ENCODE results near the gene NTN5.
A peak's percentile ranks its signal among the peaks of the same experiment; 100 is the strongest.
"Not testable (repeated sequence)": the region's sequence is repeated elsewhere in the genome, so short reads cannot be mapped to it uniquely, and the experiment has no call there.

The NTN5 gene

GRCh38 chr19:48635966-48636858 lies 36.6 kb downstream of the NTN5 start:
- H3K27me3 Mint-ChIP-seq, result no peaks in the 10 kb centered on the region
- peak overlapping the region; percentile 86 for H3K4me3 Mint-ChIP-seq
- H3K27ac Mint-ChIP-seq, result peak overlapping the region; percentile 42
- H3K9me3 Mint-ChIP-seq, result no peaks in the 10 kb centered on the region
- H3K4me1 Mint-ChIP-seq (ENCODE audit: low read depth), result peaks cover 63% of the 10 kb centered on the region
- H3K36me3 Mint-ChIP-seq (ENCODE audit: low read depth), result no peaks in the 10 kb centered on the region

DNA sequence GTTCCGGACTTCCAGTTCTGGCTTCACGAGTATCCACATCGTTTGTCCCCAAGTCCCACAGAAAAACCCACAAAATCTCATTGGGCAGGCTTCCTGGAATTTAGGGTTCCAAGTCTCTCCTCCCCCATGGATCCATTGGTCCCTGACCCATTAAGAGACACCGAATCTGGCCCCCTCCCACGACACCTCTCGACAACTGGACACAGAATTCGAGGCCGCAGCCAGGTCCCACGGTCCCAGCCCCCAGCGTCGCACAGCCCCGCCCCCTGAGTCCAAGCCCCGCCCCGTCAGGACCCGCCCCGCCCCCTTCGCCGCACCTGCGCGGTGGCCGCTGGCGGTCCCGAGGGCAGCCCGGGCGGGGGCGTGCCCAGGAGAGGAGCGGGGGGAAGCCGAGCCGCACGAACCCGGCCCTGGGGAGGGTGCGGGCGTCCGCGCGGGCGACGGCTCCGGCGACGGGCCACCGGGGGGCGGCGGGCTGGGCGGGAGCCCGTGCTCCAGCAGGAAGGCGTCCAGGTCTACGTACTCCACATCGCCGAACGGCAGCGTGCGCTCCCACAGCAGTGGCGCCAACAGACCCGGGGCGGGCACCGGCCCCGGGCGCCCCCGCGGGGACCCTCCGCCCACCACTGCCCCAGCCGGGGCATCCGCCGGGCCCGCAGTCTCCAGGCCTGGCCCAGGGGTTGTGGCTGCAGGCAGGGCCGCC lies 37.4 kb downstream of the NTN5 start:
- H3K27ac Mint-ChIP-seq, result peak overlapping the region; percentile 87
- peaks cover 70% of the 10 kb centered on the region for H3K4me1 Mint-ChIP-seq (ENCODE audit: low read depth)
- peak overlapping the region; percentile 86 for H3K4me3 Mint-ChIP-seq
- H3K27me3 Mint-ChIP-seq, result no peaks in the 10 kb centered on the region
- H3K36me3 Mint-ChIP-seq (ENCODE audit: low read depth), result no peaks in the 10 kb centered on the region
- no peaks in the 10 kb centered on the region for H3K9me3 Mint-ChIP-seq

DNA sequence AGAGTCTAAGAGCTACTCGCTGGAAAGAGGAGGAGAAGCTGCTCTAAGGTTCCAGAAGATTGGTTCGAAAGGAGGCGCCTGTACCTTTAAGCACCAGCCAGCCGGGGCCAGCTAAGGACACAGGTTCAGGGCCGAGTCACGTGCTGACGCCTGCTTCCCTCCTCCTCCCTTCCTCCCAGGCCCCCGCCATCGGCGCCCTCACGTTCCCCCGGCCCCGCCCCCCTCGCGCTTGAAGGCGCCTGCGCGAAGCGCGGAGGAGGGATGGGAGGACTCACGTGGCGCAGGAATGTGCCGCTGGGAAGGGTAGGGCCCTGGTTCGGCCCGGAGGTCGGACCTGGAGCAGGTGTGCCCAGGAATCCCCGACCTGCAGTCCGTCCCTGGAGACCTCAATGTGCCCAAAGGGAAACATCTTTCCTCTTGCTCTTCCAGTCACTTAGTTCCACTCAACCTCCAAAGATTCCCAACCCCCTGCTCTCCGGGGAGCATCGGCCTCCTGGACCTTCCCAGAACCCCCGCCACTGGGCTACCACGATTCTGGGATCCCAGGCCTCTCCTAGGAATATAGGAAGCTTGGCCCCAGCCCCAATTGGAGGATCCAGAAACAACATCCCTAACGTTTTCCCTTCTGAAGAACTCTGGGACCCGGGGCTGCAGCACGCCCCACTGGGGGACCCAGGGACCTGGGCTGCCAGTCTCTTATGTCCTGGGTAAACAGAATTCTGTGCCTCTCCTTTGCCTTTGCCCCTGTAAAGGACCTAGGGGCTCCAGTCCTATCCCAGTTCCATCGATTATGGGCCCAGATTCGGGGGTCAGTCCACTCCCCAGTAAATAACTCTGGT lies 38.2 kb downstream of the NTN5 start:
- H3K4me1 Mint-ChIP-seq (ENCODE audit: low read depth), result peaks cover 69% of the 10 kb centered on the region
- peak overlapping the region; percentile 87 for H3K27ac Mint-ChIP-seq
- peak overlapping the region; percentile 80 for H3K4me3 Mint-ChIP-seq
- H3K36me3 Mint-ChIP-seq (ENCODE audit: low read depth), result peaks cover 3% of the 10 kb centered on the region
- H3K27me3 Mint-ChIP-seq, result no peaks in the 10 kb centered on the region
- H3K9me3 Mint-ChIP-seq, result no peaks in the 10 kb centered on the region

DNA sequence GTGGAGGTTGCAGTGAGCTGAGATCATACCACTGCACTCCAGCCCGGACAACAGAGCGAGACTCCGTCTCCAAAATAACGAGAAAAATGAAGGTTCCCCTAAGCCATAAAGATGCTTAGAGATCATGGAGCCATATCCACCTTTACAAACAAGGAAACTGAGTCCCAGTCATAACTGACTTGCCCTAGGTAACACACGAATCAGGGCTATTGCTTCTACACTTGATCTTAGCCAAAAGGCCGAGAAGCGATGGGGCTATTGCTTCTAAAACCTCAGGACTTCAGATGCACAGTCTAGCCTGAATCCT lies 38.8 kb downstream of the NTN5 start:
- Mint-ChIP-seq H3K36me3 (ENCODE audit: low read depth) (peaks cover 3% of the 10 kb centered on the region), H3K27ac (peak overlapping the region; percentile 87), H3K9me3 (no peaks in the 10 kb centered on the region), H3K4me3 (peak overlapping the region; percentile 71), H3K27me3 (no peaks in the 10 kb centered on the region), H3K4me1 (ENCODE audit: low read depth) (peaks cover 65% of the 10 kb centered on the region)

DNA sequence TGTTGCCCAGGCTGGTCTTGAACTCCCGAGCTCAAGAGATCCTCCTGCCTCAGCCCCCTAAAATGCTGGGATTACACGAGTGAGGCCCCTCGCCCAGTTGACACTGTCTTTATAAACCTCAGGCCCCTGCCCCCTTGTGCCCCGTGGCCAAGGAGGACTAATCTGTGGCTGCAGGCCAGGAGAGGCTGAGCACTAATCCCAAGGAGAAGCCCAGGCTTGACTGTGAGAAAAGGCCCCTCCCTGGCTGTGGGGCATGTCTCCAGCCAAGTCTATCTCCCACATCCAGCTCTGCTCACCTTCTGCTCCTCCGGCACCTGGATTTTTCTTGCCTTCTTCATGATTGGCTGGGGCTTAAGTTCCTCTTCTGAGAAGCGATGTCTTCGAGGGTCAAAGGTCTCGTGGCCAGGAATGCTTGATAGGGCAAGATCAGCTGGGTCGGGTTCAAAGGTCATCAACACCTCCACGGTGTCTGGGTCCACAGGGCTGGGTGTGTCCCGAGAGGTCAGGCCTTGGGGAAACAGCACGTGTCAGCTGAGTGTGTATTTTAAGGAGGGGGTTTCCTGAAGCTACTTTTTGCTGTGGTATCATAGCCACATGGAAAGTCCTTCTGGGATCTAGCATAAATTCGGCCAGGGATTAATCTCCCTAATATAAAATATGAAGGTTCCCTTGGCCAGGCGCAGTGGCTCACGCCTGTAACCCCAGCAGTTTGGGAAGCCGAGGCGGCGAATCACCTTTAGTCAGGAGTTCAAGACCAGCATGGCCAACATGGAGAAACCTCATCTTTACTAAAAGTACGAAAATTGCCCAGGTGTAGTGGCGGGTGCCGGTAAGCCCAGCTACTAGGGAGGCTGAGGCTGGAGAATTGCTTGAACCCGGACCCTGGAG lies 39.4 kb downstream of the NTN5 start:
- Mint-ChIP-seq H3K36me3 (ENCODE audit: low read depth) (peaks cover 3% of the 10 kb centered on the region), H3K4me1 (ENCODE audit: low read depth) (peaks cover 59% of the 10 kb centered on the region), H3K9me3 (no peaks in the 10 kb centered on the region), H3K27ac (peak overlapping the region; percentile 87), H3K4me3 (no peak overlapping the region), H3K27me3 (no peaks in the 10 kb centered on the region)

DNA sequence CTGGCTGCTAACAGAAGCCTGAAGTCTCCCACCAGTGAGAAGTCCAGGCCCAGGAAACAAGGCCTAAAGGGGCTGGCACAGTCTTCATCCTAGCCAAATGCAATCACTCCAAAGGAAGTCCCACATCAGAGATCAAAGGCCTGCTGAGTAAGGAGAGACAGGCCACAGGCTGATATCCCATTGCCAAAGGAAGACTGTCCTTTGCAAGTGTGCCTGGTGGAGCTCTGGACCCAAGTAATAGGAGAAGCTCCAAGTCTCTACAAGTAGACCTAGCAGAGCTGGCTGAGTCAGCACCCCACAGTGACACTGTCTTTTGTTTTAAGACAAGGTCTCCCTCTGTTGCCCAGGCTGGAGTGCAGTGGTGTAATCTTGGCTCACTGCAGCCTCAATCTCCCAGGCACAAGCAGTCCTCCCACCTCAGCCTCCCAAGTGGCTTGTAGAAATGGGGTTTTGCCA lies 40.1 kb downstream of the NTN5 start:
- H3K36me3 Mint-ChIP-seq (ENCODE audit: low read depth), result peaks cover 3% of the 10 kb centered on the region
- peaks cover 54% of the 10 kb centered on the region for H3K4me1 Mint-ChIP-seq (ENCODE audit: low read depth)
- peak overlapping the region; percentile 77 for H3K27ac Mint-ChIP-seq

DNA sequence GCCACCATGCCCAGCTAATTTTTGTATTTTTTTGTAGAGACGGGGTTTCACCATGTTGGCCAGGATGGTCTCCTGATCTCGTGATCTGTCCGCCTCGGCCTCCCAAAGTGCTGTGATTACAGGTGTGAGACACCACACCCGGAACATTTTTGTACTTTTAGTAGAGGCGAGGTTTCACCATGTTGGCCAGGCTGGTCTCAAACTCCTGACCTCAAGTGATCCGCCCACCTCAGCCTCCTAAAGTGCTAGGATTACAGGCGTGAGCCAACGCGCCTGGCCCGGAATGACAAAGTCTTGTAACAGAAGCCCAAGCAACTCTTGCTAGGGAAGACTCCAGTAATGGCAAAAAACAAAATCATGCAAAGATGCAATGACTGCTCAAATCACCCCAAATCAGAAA lies 40.5 kb downstream of the NTN5 start:
- H3K9me3 Mint-ChIP-seq; H3K27me3 Mint-ChIP-seq; H3K4me3 Mint-ChIP-seq; H3K36me3 Mint-ChIP-seq (ENCODE audit: low read depth): not testable (repeated sequence)
- Mint-ChIP-seq H3K27ac (peak overlapping the region; percentile 77), H3K4me1 (ENCODE audit: low read depth) (peaks cover 55% of the 10 kb centered on the region)

More for the DNA sequence above, 40.1 kb downstream of the NTN5 start:
- H3K27me3 Mint-ChIP-seq, result no peaks in the 10 kb centered on the region
- no peaks in the 10 kb centered on the region for H3K9me3 Mint-ChIP-seq
- no peak overlapping the region for H3K4me3 Mint-ChIP-seq

DNA sequence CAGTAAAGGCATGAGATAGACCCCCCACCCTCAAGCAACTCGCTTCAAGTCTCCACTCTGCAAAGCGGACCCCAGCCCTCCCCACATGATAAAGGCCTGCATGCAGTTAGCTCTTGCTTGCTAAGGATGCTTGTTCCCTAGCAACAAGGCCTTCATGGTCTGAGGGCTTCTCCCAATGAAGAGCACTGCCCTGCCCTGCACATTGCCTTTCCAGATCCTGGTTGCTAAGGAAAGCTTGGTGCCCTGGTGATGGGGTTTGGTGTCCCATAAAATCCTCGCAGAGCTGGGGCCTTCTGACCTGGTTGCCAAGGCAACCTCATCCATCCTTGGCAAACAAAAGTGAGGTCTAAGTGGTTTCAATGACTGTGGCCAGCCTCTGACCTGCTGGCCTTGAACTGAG lies 41.6 kb downstream of the NTN5 start:
- Mint-ChIP-seq H3K27ac (no peak overlapping the region), H3K4me1 (ENCODE audit: low read depth) (peaks cover 59% of the 10 kb centered on the region), H3K36me3 (ENCODE audit: low read depth) (peaks cover 6% of the 10 kb centered on the region)

DNA sequence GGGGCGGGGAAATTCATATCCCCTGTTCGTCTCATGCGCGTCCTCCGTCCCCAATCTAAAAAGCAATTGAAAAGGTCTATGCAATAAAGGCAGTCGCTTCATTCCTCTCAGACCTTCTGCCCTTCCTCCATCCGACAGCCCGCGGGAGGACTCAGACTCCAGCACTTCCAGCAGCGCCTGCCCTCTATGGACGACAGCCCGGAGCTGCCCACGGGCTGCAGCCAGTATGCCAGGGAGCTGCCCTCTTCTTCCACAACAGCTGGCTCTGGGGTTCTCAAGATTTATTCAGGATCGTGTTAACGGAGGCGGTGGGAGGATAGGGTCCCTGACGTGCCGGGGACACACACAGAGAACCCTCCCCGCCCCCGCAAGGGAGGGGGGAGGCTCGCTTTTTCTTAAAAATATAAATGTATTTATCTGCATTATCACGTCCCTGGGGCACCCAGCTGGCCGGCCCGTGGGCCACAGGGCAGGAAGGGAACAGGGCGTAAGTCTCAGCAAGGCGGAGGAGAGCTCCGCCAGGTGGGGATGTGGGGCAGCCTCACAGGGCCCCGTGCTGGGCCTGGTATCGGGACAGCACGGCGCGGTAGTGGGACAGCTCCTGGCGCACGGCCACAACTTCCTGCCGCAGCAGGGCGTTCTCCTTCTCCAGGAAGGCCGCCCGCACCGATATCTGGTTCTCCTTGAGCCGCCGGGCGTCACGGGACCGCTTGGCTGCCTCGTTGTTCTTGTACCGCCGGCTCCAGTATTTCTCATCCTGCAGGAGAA lies 42.3 kb downstream of the NTN5 start:
- Mint-ChIP-seq H3K36me3 (ENCODE audit: low read depth) (peaks cover 7% of the 10 kb centered on the region), H3K4me3 (no peak overlapping the region), H3K27me3 (no peaks in the 10 kb centered on the region), H3K4me1 (ENCODE audit: low read depth) (peaks cover 56% of the 10 kb centered on the region), H3K27ac (no peak overlapping the region), H3K9me3 (no peaks in the 10 kb centered on the region)

More for the DNA sequence above, 41.6 kb downstream of the NTN5 start:
- Mint-ChIP-seq H3K4me3 (no peak overlapping the region), H3K27me3 (no peaks in the 10 kb centered on the region), H3K9me3 (no peaks in the 10 kb centered on the region)

- no peaks in the 10 kb centered on the region for H3K9me3 Mint-ChIP-seq
- no peaks in the 10 kb centered on the region for H3K27me3 Mint-ChIP-seq
- no peak overlapping the region for H3K27ac Mint-ChIP-seq
- H3K36me3 Mint-ChIP-seq (ENCODE audit: low read depth), result peaks cover 12% of the 10 kb centered on the region
- peaks cover 57% of the 10 kb centered on the region for H3K4me1 Mint-ChIP-seq (ENCODE audit: low read depth)
- H3K4me3 Mint-ChIP-seq, result no peak overlapping the region
These were observed 43.1 kb downstream of the NTN5 start for GRCh38 chr19:48629599-48630295.

GRCh38 chr19:48629297-48629598 lies 43.6 kb downstream of the NTN5 start:
- H3K9me3 Mint-ChIP-seq, result no peaks in the 10 kb centered on the region
- peaks cover 12% of the 10 kb centered on the region for H3K36me3 Mint-ChIP-seq (ENCODE audit: low read depth)
- H3K4me1 Mint-ChIP-seq (ENCODE audit: low read depth), result peaks cover 57% of the 10 kb centered on the region
- no peaks in the 10 kb centered on the region for H3K27me3 Mint-ChIP-seq
- no peak overlapping the region for H3K27ac Mint-ChIP-seq
- no peak overlapping the region for H3K4me3 Mint-ChIP-seq

- Mint-ChIP-seq H3K36me3 (ENCODE audit: low read depth) (peaks cover 16% of the 10 kb centered on the region), H3K27me3 (no peaks in the 10 kb centered on the region), H3K4me3 (no peak overlapping the region), H3K9me3 (no peaks in the 10 kb centered on the region), H3K4me1 (ENCODE audit: low read depth) (peaks cover 58% of the 10 kb centered on the region), H3K27ac (no peak overlapping the region)
These were observed 44.1 kb downstream of the NTN5 start for GRCh38 chr19:48628486-48629296.
